Esophagus squamous epithelium (tissue), 5 donors: Measurements from ENCODE around the gene PLXNB1. TPM values are rescaled to one million over a fixed set of nuclear protein-coding genes. Genes with fewer than 3 reads are reported as not detected.

Experiments used
- DNase-seq: peaks from one replicate; lab custom pipeline; 2025; lab: John Stamatoyannopoulos, UW
- H3K27ac ChIP-seq, 4 donors: fragments of 200-600 bp; sonication (generic); one replicate each; pipeline ENCODE4 v1.5.1; 2016 to 2019; ENCODE audit warnings: mild to moderate bottlenecking in 1 of 4
- H3K27me3 ChIP-seq, 4 donors: fragments of 200-600 bp; sonication (generic); 1 replicate in 3 of 4; 2 replicates in 1 of 4; pipeline versions ENCODE4 v1.5.1 to v1.6.0; 2017 to 2021; ENCODE audit warnings: antibody characterized with exemption in 1 of 4
- H3K36me3 ChIP-seq, 3 donors: fragments of 200-600 bp; sonication (generic); one replicate each; pipeline ENCODE4 v1.5.1; 2016 to 2019
- H3K4me1 ChIP-seq, 3 donors: fragments of 200-600 bp; sonication (generic); one replicate each; pipeline ENCODE4 v1.5.1; 2017 to 2019
- H3K4me3 ChIP-seq, 4 donors: fragments of 200-600 bp; sonication (generic); 1 replicate in 3 of 4; 2 replicates in 1 of 4; pipeline ENCODE4 v1.5.1; 2016 to 2019; ENCODE audit warnings: mild to moderate bottlenecking in 2 of 4, moderate library complexity in 1 of 4
- H3K9me3 ChIP-seq, 3 donors: fragments of 200-600 bp; sonication (generic); one replicate each; pipeline ENCODE4 v1.5.1; 2016 to 2019
- CTCF ChIP-seq, 6 experiments: fragments of 450-650 bp in 4 of 6; fragments of 200-600 bp in 2 of 6; sonication (generic) in 2 of 6; IDR thresholded peaks; one replicate each; pipeline ENCODE4 v1.5.1; 2016 to 2019; ENCODE audit warnings: antibody characterized with exemption in 6 of 6, mild to moderate bottlenecking in 4 of 6, moderate library complexity in 4 of 6
- POLR2A ChIP-seq, 4 donors: fragments of 450-650 bp; IDR thresholded peaks; one replicate each; pipeline ENCODE4 v1.6.1; 2017; ENCODE audit warnings: antibody characterized with exemption in 4 of 4, mild to moderate bottlenecking in 4 of 4, moderate library complexity in 3 of 4
- WGBS, 2 donors: methylation state at CpG; one replicate each; pipeline ENCODE4 v1.1.5; 2018; 5-methylcytosine and 5-hydroxymethylcytosine counted together
- intact Hi-C: fragments of 100-400 bp; cut with DNase I; formaldehyde crosslinking; loops from one replicate; pipeline ENCODE4 v1.15.0; 2022
- total RNA-seq, 4 donors: library from RNA; depleted of rRNA; stranded (reverse); fragments of >200 nt; gene quantifications; one replicate each; pipeline ENCODE4 v1.1.0, GENCODE V29; 2016
- donor health status: DM: yes; HTN: yes; CAD: no.

The PLXNB1 gene
- total RNA-seq, 4 donors from 2014 or later = 57.7 to 215 (median 128) TPM

GRCh38 chr3:48409291-48410201 lies 20.3 kb downstream of the PLXNB1 start:
- Histone ChIP-seq H3K36me3 (peaks cover 59 to 99% (median 65%) of the 10 kb centered on the region in 3 donors), H3K4me1 (peaks cover 21 to 64% (median 22%) of the 10 kb centered on the region in 3 donors), H3K27me3 (no peaks in the 10 kb centered on the region), H3K27ac (no peak overlapping the region), H3K9me3 (no peaks in the 10 kb centered on the region), H3K4me3 (no peak overlapping the region)
- DNase-seq = no peak
- WGBS, 2 donors = 79 to 91% methylated on average over 13 of the region's 31 CpGs
- no peak for TF ChIP-seq POLR2A (IDR thresholded peaks at IDR 0.05)
- TF ChIP-seq CTCF (IDR thresholded peaks at IDR 0.05) = no peak
- intact Hi-C loops = no loop called here

- TF ChIP-seq CTCF (IDR thresholded peaks at IDR 0.05) (no peak), POLR2A (IDR thresholded peaks at IDR 0.05) (no peak)
- WGBS, 2 donors = 92 to 100% methylated on average over 2 to 3 of the region's 4 CpGs
- peaks cover 52 to 99% (median 58%) of the 10 kb centered on the region in 3 donors for H3K36me3 ChIP-seq
Measured at GRCh38 chr3:48408823-48409281, 21.0 kb downstream of the PLXNB1 start.

GRCh38 chr3:48407542-48408099 lies 22.3 kb downstream of the PLXNB1 start:
- Histone ChIP-seq H3K9me3 (no peaks in the 10 kb centered on the region), H3K27me3 (no peaks in the 10 kb centered on the region), H3K27ac (peak overlapping the region in 2 of 4 donors; percentile 17 to 25), H3K36me3 (peaks cover 47 to 100% (median 53%) of the 10 kb centered on the region in 3 donors), H3K4me1 (peaks cover 8 to 64% (median 9%) of the 10 kb centered on the region in 3 donors), H3K4me3 (no peak overlapping the region)
- WGBS, 2 donors = 84 to 87% methylated on average over 7 to 8 of the region's 8 CpGs
- DNase-seq = no peak
- intact Hi-C loops = no loop called here
- no peak for TF ChIP-seq POLR2A (IDR thresholded peaks at IDR 0.05)
- no peak for TF ChIP-seq CTCF (IDR thresholded peaks at IDR 0.05)

More at GRCh38 chr3:48408823-48409281, 21.0 kb downstream of the PLXNB1 start:
- H3K9me3 ChIP-seq = no peaks in the 10 kb centered on the region
- no peak overlapping the region for H3K4me3 ChIP-seq
- H3K27me3 ChIP-seq = no peaks in the 10 kb centered on the region
- H3K4me1 ChIP-seq = peaks cover 14 to 64% (median 15%) of the 10 kb centered on the region in 3 donors
- no peak for DNase-seq
- H3K27ac ChIP-seq = peak overlapping the region in 2 of 4 donors; percentile 6 to 14
- intact Hi-C loops = no loop called here

- Histone ChIP-seq H3K27ac (peak overlapping the region; percentile 9 to 86 (median 49)), H3K9me3 (no peaks in the 10 kb centered on the region), H3K4me1 (peaks cover 14 to 64% (median 17%) of the 10 kb centered on the region in 3 donors), H3K36me3 (peaks cover 38 to 92% (median 44%) of the 10 kb centered on the region in 3 donors), H3K4me3 (no peak overlapping the region), H3K27me3 (no peaks in the 10 kb centered on the region)
- intact Hi-C loops = no loop called here
- 75 to 77% methylated on average over 14 to 15 of the region's 18 CpGs for WGBS, 2 donors
- no peak for TF ChIP-seq CTCF (IDR thresholded peaks at IDR 0.05)
- TF ChIP-seq POLR2A (IDR thresholded peaks at IDR 0.05) = no peak
- DNase-seq = no peak
Measured at GRCh38 chr3:48406443-48407431, 23.1 kb downstream of the PLXNB1 start.
